H1 (cell line): ENCODE measurements around the gene RPTOR. TPM values are rescaled to one million over a fixed set of nuclear protein-coding genes. Genes with fewer than 3 reads are reported as not detected.

Source experiments
- CTCF ChIA-PET: fragments of 300-600 bp; sonication (Branson Sonifier 250); formaldehyde crosslinking; loops from one replicate; lab custom pipeline; 2021; ENCODE audit not compliant: partially characterized antibody; lab: Charles Lee
- POLR2A ChIA-PET: fragments of 300-600 bp; sonication (Branson Sonifier 250); formaldehyde crosslinking; loops from one replicate; lab custom pipeline; 2021; ENCODE audit warnings: inconsistent platforms; ENCODE audit not compliant: partially characterized antibody; lab: Charles Lee
- DNase-seq, 2 experiments: peaks; one replicate each; pipeline versions ENCODE4 v3.0.0 to v3.0.0-alpha.2; 2010 to 2022; ENCODE audit warnings: low spot score in 2 of 2, low read depth in 1 of 2, mixed read lengths in 1 of 2
- FAIRE-seq: peaks from 2 replicates; lab custom pipeline; 2011; peaks lifted over from hg19 to GRCh38; lab: Jason Lieb, UNC
- H2AFZ ChIP-seq: 2 replicates; pipeline ENCODE4 v1.8.1; 2012; ENCODE audit warnings: low read length, inconsistent platforms
- H2AK5ac ChIP-seq: 2 replicates; pipeline ENCODE4 v1.6.1; 2013; ENCODE audit warnings: low read depth, low read length
- H2BK120ac ChIP-seq: replicated peaks from 2 replicates; pipeline ENCODE3; 2013; ENCODE audit warnings: low read depth, low read length, inconsistent platforms
- H2BK12ac ChIP-seq: 2 replicates; pipeline ENCODE4 v1.6.1; 2013; ENCODE audit warnings: low read depth, low read length
- H2BK15ac ChIP-seq: 2 replicates; pipeline ENCODE4 v1.6.1; 2013; ENCODE audit warnings: low read length
- H2BK20ac ChIP-seq: 2 replicates; pipeline ENCODE4 v1.6.1; 2013; ENCODE audit warnings: low read length
- H2BK5ac ChIP-seq: 2 replicates; pipeline ENCODE4 v1.6.1; 2013; ENCODE audit warnings: low read depth, low read length
- H3K14ac ChIP-seq: 2 replicates; pipeline ENCODE4 v1.6.1; 2013; ENCODE audit warnings: inconsistent platforms; ENCODE audit not compliant: insufficient read length
- H3K18ac ChIP-seq: 2 replicates; pipeline ENCODE4 v1.6.1; 2013; ENCODE audit warnings: low read length; ENCODE audit errors: extremely low read depth
- H3K23ac ChIP-seq: 2 replicates; pipeline ENCODE4 v1.6.1; 2013; ENCODE audit warnings: inconsistent platforms; ENCODE audit not compliant: insufficient read length
- H3K23me2 ChIP-seq: 2 replicates; pipeline ENCODE4 v1.6.1; 2013; ENCODE audit warnings: low read depth, low read length
- H3K27ac ChIP-seq: 2 replicates; pipeline ENCODE4 v1.6.1; 2011; ENCODE audit warnings: low read depth, low read length, inconsistent platforms
- H3K27me3 ChIP-seq, 4 experiments: replicated peaks in 1 of 4; 1 replicate in 1 of 4; 2 replicates in 3 of 4; pipeline versions ENCODE4 v1.6.1 to v1.8.1; 2011 to 2013; ENCODE audit warnings: low read length in 3 of 4, mild to moderate bottlenecking in 3 of 4, inconsistent platforms in 2 of 4, mixed read lengths in 2 of 4, moderate library complexity in 1 of 4; ENCODE audit not compliant: control insufficient read depth in 3 of 4, insufficient read depth in 3 of 4; ENCODE audit errors: extremely low read depth in 1 of 4
- H3K36me3 ChIP-seq, 4 experiments: 2 replicates each; pipeline versions ENCODE4 v1.6.1 to v1.8.1; 2011 to 2013; ENCODE audit warnings: mild to moderate bottlenecking in 4 of 4, low read length in 3 of 4, moderate library complexity in 2 of 4, control low read depth in 1 of 4, inconsistent platforms in 1 of 4; ENCODE audit not compliant: insufficient read depth in 4 of 4, control insufficient read depth in 2 of 4
- H3K4ac ChIP-seq: replicated peaks from 2 replicates; pipeline ENCODE3; 2013; ENCODE audit warnings: low read length, low read depth, mixed read lengths, inconsistent platforms; ENCODE audit not compliant: insufficient read length
- H3K4me1 ChIP-seq, 4 experiments: replicated peaks in 1 of 4; 1 replicate in 1 of 4; 2 replicates in 3 of 4; pipeline versions ENCODE4 v1.6.1 to v1.8.1; 2011 to 2013; ENCODE audit warnings: low read length in 3 of 4, inconsistent platforms in 2 of 4, mixed read lengths in 1 of 4; ENCODE audit not compliant: insufficient read depth in 4 of 4, control insufficient read depth in 3 of 4
- H3K4me2 ChIP-seq, 2 experiments: 2 replicates each; pipeline versions ENCODE4 v1.6.1 to v1.8.1; 2011 to 2013; ENCODE audit warnings: low read depth in 2 of 2, low read length in 2 of 2, control low read depth in 1 of 2, inconsistent platforms in 1 of 2, mild to moderate bottlenecking in 1 of 2; ENCODE audit not compliant: insufficient read depth in 1 of 2
- H3K4me3 ChIP-seq, 4 experiments: fragments of 200-600, 300-600 bp in 1 of 4; sonication (generic), shearing (Covaris generic), sonication (Bioruptor Twin) in 1 of 4; 2 replicates each; pipeline versions ENCODE4 v1.5.1 to v1.8.1; 2011 to 2016; ENCODE audit warnings: low read length in 4 of 4, low read depth in 3 of 4, control low read depth in 2 of 4, inconsistent platforms in 2 of 4, mild to moderate bottlenecking in 2 of 4, mixed read lengths in 1 of 4, moderate library complexity in 1 of 4; ENCODE audit not compliant: insufficient read depth in 2 of 4; ENCODE audit errors: extremely low read depth in 1 of 4
- H3K56ac ChIP-seq: replicated peaks from 2 replicates; pipeline ENCODE3; 2013; ENCODE audit warnings: low read depth, mild to moderate bottlenecking, mixed read lengths, low read length, inconsistent platforms; ENCODE audit not compliant: insufficient read length
- H3K79me1 ChIP-seq: 2 replicates; pipeline ENCODE4 v1.6.1; 2013; ENCODE audit warnings: low read depth, low read length, control low read depth
- H3K79me2 ChIP-seq, 2 experiments: 2 replicates each; pipeline versions ENCODE4 v1.6.1 to v1.8.1; 2012 to 2013; ENCODE audit warnings: low read length in 2 of 2, mild to moderate bottlenecking in 2 of 2, inconsistent platforms in 1 of 2; ENCODE audit not compliant: insufficient read depth in 2 of 2, control insufficient read depth in 1 of 2
- H3K9ac ChIP-seq, 4 experiments: replicated peaks in 1 of 4; 1 replicate in 1 of 4; 2 replicates in 3 of 4; pipeline versions ENCODE4 v1.6.1 to v1.8.1; 2011 to 2013; ENCODE audit warnings: low read depth in 3 of 4, low read length in 3 of 4, control low read depth in 2 of 4, mild to moderate bottlenecking in 2 of 4, moderate library complexity in 2 of 4, inconsistent platforms in 1 of 4; ENCODE audit errors: extremely low read depth in 1 of 4
- H3K9me3 ChIP-seq, 2 experiments: 2 replicates each; pipeline versions ENCODE4 v1.6.1 to v1.8.1; 2012 to 2013; ENCODE audit warnings: mild to moderate bottlenecking in 2 of 2, moderate library complexity in 2 of 2, control low read depth in 1 of 2, inconsistent platforms in 1 of 2, low read depth in 1 of 2, low read length in 1 of 2, mixed read lengths in 1 of 2; ENCODE audit not compliant: insufficient read depth in 2 of 2
- H4K20me1 ChIP-seq, 2 experiments: replicated peaks in 1 of 2; 2 replicates each; pipeline versions ENCODE3 to v1.8.1; 2011 to 2013; ENCODE audit warnings: inconsistent platforms in 2 of 2, low read length in 2 of 2, mild to moderate bottlenecking in 1 of 2; ENCODE audit not compliant: insufficient read depth in 2 of 2, control insufficient read depth in 1 of 2
- H4K5ac ChIP-seq: 2 replicates; pipeline ENCODE4 v1.6.1; 2013; ENCODE audit warnings: low read length, low read depth, mixed read lengths, inconsistent platforms; ENCODE audit not compliant: insufficient read length
- H4K8ac ChIP-seq: 2 replicates; pipeline ENCODE4 v1.8.0; 2013; ENCODE audit warnings: mild to moderate bottlenecking, moderate library complexity, low read length, inconsistent platforms; ENCODE audit not compliant: insufficient read depth; ENCODE audit errors: extremely low read depth
- H4K91ac ChIP-seq: replicated peaks from 2 replicates; pipeline ENCODE3; 2013; ENCODE audit warnings: low read length, mixed read lengths, inconsistent platforms; ENCODE audit not compliant: insufficient read length
- CBX5 ChIP-seq: fragments of 300-800, 300-1000 bp; sonication (generic); IDR thresholded peaks from 2 replicates; pipeline ENCODE4 v1.7.1; 2016; ENCODE audit warnings: antibody characterized with exemption, low read length, low read depth
- CEBPB ChIP-seq: IDR thresholded peaks from 2 replicates; pipeline ENCODE4 v1.6.1; 2012; ENCODE audit warnings: low read depth, low read length
- CHD1 ChIP-seq: IDR thresholded peaks from 2 replicates; pipeline ENCODE4 v1.6.1; 2012; ENCODE audit warnings: low read depth, low read length, improper control_type of control experiment
- HDAC6 ChIP-seq: IDR thresholded peaks from one replicate; pipeline ENCODE4 v1.7.1; 2012; ENCODE audit warnings: low read depth, mild to moderate bottlenecking, inconsistent platforms, low read length, moderate library complexity
- NRF1 ChIP-seq: IDR thresholded peaks from 2 replicates; pipeline ENCODE4 v1.6.1; 2011; ENCODE audit warnings: mild to moderate bottlenecking, low read depth, low read length, improper control_type of control experiment
- RXRA ChIP-seq: IDR thresholded peaks from 2 replicates; pipeline ENCODE4 v1.6.1; 2011; ENCODE audit warnings: low read depth, mild to moderate bottlenecking, low read length, moderate library complexity; ENCODE audit not compliant: insufficient read depth
- WGBS, 2 experiments: shearing (Covaris generic) in 1 of 2; methylation state at CpG; one replicate each; pipeline versions ENCODE4 v1.1.6 to v1.1.7; 2013 to 2015; ENCODE audit warnings: low lambda C conversion rate in 2 of 2, mixed read lengths in 2 of 2, inconsistent platforms in 1 of 2, low coverage in 1 of 2, missing lambda C conversion rate in 1 of 2; ENCODE audit not compliant: insufficient replicate concordance in 2 of 2, insufficient coverage in 1 of 2, insufficient read length in 1 of 2; ENCODE audit errors: extremely low coverage in 1 of 2, missing lambda C conversion rate in 1 of 2; 5-methylcytosine and 5-hydroxymethylcytosine counted together
- polyA plus RNA-seq, 7 experiments: library from polyadenylated mRNA; depleted of rRNA in 3 of 7; stranded (reverse) in 5 of 7; unstranded in 2 of 7; fragments of >200 nt in 5 of 7; fragments of 200-250 nt in 2 of 7; gene quantifications; 1 replicate in 5 of 7; 2 replicates in 1 of 7; 4 replicates in 1 of 7; pipeline versions ENCODE4 v1.2.1 to v1.2.3, GENCODE V29; 2011 to 2013; ENCODE audit warnings: missing spikeins in 2 of 7, mixed read lengths in 2 of 7
- total RNA-seq: library from RNA; stranded (reverse); fragmentation: NEBNext Ultra II Directional; extraction: Animal tissue kit (Norgen Biotek cat#: 25700); gene quantifications from 2 replicates; pipeline ENCODE4 v1.2.1, GENCODE V29; 2021
- TF ChIP-seq, protein P1 (sequence below): IDR thresholded peaks from 2 replicates; pipeline ENCODE4 v1.6.1; 2011; ENCODE audit warnings: low read length, improper control_type of control experiment
- TF ChIP-seq, protein P2 (sequence below): IDR thresholded peaks from 2 replicates; pipeline ENCODE4 v1.6.1; 2012; ENCODE audit warnings: inconsistent platforms

RPTOR gene
- total and polyA plus RNA-seq, 2 of the 8 experiments (the other 6 are each of a cell fraction or from before 2014, with no cell fraction given): 6.9 to 28.7 TPM

DNA sequence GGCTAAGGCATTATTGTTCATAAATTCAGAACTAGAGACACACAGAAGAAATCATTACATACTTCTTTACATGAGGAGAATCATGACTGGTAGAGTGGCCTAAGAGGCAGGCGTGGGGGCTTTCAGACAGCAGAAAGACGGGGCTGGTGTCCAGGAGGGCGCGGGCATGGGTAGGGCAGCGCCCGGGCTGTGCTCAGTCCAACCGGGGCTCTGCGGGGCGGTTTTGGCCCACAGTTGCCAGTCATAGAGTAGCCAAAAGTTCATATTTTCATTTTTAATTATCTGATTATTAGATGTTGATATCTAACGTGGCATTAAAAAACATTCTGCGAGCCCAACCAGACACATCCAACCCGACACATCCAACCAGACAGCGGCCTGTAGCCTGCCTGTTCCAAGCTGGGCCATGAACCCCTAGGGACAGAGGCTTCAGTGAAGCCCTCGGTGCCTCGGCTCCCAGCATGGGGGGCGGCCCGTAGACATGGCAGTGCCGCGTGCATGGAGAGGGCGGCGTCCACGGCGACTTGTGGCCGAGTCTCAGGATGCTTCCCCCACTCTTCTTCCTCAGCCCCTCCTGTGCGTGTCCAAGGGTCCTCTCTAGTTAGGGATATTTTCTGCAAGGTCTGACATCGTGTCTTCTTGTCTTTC is 284.7 kb downstream of the RPTOR start:
- WGBS, 2 experiments: 89% methylated on average over 26 of the region's 26 CpGs; no CpG with 5 or more reads in 1 of the 2 experiments
- Histone ChIP-seq H4K20me1 (peaks cover 0 to 4% of the 10 kb centered on the region in 2 experiments), H4K91ac (no peak overlapping the region), H2BK20ac (no peak overlapping the region), H2BK120ac (no peak overlapping the region), H3K27me3 (no peaks in the 10 kb centered on the region), H3K56ac (no peak overlapping the region), H3K27ac (no peak overlapping the region), H3K4me3 (no peak overlapping the region), H3K9ac (no peak overlapping the region), H3K36me3 (peaks cover 0 to 2% (median 0%) of the 10 kb centered on the region in 4 experiments; a peak in 1 of 8 replicates), H4K5ac (no peak overlapping the region), H3K79me1 (no peaks in the 10 kb centered on the region), H3K18ac (no peak overlapping the region), H2AFZ (no peak overlapping the region), H4K8ac (no peak overlapping the region; the same call in 1 of the 2 replicates), H3K23ac (no peak overlapping the region), H2BK5ac (no peak overlapping the region), H2BK12ac (no peak overlapping the region), H3K23me2 (no peaks in the 10 kb centered on the region), H3K14ac (no peak overlapping the region), H3K4me1 (peaks cover 19 to 47% (median 27%) of the 10 kb centered on the region in 4 experiments), H2BK15ac (no peak overlapping the region), H3K4ac (no peak overlapping the region), H3K79me2 (no peaks in the 10 kb centered on the region), H3K9me3 (no peaks in the 10 kb centered on the region), H3K4me2 (no peak overlapping the region), H2AK5ac (no peak overlapping the region)
- DNase-seq (no peak), FAIRE-seq (no peak)
- ChIA-PET CTCF (interaction anchor here (1.1 kb wide), 1 partner anchor 142 kb away, joined by 3 read pairs; no protein-coding TSS in a partner anchor), POLR2A (interaction anchor here (3.4 kb wide), 1 partner anchor 13 kb away, joined by 9 read pairs; no protein-coding TSS in a partner anchor)
- no peak for TF ChIP-seq CHD1
- no peak for TF ChIP-seq RXRA
- no peak for TF ChIP-seq NRF1
- TF ChIP-seq CEBPB: no peak
- no peak for TF ChIP-seq HDAC6
- TF ChIP-seq CBX5: no peak
- TF ChIP-seq, protein P1, sequence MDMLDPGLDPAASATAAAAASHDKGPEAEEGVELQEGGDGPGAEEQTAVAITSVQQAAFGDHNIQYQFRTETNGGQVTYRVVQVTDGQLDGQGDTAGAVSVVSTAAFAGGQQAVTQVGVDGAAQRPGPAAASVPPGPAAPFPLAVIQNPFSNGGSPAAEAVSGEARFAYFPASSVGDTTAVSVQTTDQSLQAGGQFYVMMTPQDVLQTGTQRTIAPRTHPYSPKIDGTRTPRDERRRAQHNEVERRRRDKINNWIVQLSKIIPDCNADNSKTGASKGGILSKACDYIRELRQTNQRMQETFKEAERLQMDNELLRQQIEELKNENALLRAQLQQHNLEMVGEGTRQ: no peak
- TF ChIP-seq, protein P2, sequence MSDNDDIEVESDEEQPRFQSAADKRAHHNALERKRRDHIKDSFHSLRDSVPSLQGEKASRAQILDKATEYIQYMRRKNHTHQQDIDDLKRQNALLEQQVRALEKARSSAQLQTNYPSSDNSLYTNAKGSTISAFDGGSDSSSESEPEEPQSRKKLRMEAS: no peak
